ENCODE results near the gene TMEM101.

DNA sequence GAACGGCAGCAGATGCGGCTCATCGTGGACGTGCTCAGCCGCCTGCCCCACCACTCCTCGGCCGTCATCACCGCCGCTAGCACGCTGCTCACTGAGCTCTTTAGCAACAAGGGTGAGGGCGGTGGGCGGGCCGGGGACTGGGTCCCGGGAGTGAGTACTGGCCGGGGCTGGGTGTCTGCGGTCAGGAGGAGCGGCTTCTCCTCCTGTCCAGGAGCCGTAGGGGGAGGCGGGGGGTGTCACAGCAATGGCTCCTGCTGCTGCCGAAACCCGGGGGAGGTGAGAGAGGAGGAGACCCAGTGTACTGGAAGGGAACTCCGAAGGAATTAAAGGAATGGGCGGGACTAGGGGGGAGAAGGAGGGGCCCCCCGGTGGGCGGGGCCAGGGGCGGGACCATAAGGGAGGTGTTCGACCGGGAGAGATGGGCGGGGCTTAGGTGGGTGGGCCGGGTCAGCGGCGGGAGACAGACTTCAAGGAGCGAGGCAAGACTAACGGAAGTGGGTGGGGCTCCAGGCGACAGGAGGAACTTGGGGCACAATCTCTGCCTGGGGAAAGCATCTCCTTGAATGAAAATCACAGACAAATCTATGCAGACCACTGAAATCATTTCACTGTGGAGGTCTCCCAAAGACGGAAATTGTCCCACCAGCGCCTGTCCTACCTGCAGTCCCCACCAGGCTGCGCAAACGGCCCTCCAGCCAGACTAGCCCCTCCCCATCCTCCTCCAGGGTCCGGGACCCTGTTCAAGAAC is 8.0 kb downstream of the TMEM101 start:
- TF ChIP-seq POLR2AphosphoS5 (IDR thresholded peaks at IDR 0.05; ENCODE audit: low read depth, low read length), result peak; percentile 26; the same call in 1 of the 2 replicates
- no peak for TF ChIP-seq TAF1 (IDR thresholded peaks at IDR 0.05; ENCODE audit: borderline replicate concordance, insufficient read depth, low read length)
- TF ChIP-seq REST (IDR thresholded peaks at IDR 0.05; ENCODE audit: insufficient read depth in 1 of 2, low read depth in 2 of 2, low read length in 2 of 2), result no peak
